Nucleus accumbens (tissue), 56 donors: ENCODE results near the gene TPM2.
A peak's percentile ranks its signal among the peaks of the same experiment; 100 is the strongest.

Experiments used
- DNase-seq, 56 donors: peaks; one replicate each; lab custom pipeline; 2025; lab: John Stamatoyannopoulos, UW

Gene TPM2

DNA sequence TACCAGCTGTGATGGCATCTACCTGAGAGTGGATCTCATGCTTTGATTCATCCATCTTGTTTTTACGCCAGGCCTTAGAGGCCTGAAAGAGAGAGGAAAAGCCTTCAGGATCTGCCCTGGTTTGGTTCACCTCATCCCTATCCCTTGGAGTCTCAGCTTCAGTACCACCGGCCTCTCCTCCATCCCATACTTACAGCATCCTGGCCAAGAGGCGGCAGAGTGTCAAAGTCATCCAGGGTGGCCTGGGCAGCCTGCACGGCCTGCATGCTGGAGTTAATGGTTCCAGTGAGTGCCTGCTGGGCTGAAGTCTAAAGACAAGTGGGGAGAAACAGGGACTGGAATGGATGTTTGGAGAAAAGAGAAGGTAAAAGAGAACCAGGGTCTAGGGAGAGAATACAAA, 29.8 kb upstream of the TPM2 start:
- no peak for DNase-seq

DNA sequence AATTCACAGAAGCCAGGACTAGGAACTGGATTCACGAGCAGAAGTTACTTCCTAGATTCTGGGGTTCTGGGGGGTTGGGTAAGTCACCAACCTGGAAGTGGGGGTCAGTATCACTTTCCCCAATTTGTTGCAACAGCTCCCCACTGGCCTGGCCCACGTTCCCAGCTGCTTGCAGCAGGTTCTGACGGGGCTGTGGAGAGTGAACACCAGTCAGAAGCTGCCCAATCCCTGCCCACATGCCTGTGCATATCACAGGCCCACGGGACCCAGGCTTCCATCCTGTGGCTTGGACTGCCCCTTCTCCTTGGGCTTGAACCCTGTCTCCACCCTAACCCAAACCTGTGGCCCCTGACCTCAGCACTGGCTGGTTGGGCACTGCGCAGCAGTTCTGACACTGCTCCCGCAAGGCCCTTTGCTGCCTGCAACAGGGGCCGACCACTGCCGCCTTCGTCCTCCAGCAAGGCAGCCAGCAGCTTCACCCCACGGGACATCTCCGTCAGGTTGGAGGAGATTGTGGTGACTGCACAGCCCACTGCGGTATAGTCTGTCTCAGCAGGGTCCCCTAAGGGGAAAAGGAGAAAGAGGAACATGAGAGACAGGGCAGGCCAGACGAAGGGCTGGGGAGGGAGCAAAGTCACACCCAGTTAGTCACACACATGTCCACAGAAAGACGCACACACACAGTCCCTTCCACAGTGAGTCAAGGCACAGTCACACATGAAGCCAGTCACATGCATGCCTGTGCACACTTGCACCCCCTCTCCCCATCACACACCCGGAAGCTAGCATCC, 29.2 kb upstream of the TPM2 start:
- no peak for DNase-seq

DNA sequence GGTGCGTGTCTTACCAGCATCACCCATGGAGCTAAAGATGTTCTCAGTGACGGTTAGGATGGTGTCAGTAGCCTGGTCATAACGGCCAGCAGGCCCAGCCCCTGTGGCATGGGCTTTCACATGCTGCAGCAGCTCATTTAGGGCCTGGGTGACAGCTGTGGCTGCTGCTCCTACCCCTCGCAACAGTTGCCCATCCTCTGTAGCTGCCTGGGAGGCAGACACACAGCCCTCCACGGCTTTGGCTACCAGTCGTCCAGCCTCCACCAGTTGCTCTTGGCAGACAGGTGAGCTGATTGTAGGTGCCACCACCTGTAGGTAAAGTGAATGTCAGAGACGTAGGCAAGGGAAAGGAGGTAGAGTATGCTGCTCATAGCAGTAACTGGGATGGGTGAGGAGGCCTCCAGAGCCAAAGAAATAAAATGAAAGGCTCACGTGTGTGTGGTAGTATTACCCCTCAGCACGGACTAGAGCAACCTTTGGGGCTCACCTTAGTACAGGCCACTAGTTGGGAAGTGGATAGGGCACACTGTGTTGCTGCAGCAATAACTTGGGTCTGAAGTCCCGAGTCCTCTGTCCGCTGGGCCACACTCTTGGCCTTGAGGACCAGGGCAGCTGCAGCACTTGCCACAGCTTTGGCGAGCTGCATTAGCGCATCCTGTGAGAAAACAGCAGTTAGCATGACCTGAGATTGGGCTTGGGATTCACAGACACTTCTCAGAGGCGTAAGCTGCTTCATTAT, 27.6 kb upstream of the TPM2 start:
- DNase-seq = no peak

GRCh38 chr9:35716230-35716629, 26.5 kb upstream of the TPM2 start:
- DNase-seq = peak in 1 of 56 donors; percentile 20

GRCh38 chr9:35714579-35715252, 25.0 kb upstream of the TPM2 start:
- DNase-seq = peak in 3 of 56 donors; percentile 2 to 16 (median 16)

GRCh38 chr9:35714123-35714522, 24.4 kb upstream of the TPM2 start:
- no peak for DNase-seq

DNA sequence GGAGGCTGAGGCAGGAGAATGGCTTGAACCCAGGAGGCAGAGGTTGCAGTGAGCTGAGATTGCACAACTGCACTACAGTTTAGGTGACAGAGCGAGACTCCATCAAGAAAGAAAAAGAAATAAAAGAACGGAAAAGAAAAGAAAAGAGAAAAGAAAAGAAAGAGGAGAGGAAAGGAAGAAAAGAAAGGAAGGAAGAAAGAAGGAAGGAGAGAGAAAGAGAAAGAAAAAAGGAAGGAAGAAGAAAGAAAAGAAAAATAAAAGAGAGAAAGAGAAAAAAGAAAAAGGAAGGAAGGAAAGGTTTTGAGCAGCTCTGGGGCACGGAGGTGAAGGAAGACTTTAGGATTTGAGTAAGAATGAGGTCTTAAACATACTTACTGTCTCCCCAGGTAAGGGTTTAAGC, 23.9 kb upstream of the TPM2 start:
- DNase-seq = no peak

- no peak for DNase-seq
Observed at GRCh38 chr9:35712762-35713400, 23.2 kb upstream of the TPM2 start.

- no peak for DNase-seq
Observed at GRCh38 chr9:35711501-35712428, 22.0 kb upstream of the TPM2 start.

DNA sequence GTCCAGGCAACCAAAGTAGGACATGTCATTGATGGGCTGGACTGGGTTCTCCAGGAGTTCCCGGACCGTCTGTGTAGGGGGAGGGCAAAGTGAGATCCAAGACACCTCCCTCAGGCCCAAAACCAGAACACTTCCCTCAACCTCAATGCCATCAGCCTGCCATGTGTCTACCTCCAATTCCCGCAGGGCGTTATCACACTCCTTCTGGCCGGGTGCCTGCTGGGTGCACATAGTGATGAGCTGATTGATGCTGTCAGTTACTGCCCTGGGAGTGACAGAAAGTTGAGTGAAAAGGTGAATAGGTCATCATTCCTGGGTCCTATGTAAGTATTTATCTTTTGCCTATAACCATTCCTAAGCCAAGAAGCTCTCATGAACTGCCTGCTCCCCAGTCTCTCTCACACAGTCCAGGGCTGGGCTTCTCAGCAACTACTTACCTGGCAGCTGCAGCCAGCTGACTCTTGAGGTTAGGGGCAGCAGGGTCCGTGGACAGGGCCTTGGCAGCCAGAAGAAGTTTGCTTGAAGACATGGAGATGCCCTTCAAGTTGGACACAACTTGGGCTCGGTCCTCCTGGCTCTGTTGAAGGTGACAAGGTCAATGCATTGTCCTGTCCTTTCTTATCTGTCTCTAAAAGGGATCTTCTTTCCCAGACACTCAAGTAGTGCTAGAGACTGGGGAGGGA, 21.2 kb upstream of the TPM2 start:
- DNase-seq = no peak

- no peak for DNase-seq
Observed at GRCh38 chr9:35708146-35708545, 18.4 kb upstream of the TPM2 start.

DNA sequence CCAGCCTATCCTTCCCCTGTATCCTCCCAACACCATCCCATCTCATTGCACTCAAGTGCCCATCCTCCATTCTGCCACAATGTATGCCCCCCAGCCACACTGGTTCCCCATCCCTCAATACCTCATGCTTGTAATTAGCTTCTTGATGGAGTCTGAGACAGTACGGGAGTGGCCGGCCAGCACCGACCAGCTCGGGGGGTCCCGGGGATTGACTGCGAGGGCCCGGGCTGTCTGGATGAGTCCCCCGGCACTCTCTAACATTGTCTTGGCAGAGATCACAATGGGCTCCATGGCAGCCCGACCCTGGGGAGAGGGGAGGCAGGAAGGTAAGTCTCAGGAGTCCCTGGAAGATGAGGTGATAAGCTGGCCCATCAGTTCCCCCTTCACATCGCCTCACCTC, 17.2 kb upstream of the TPM2 start:
- no peak for DNase-seq

GRCh38 chr9:35705836-35706430, 16.2 kb upstream of the TPM2 start:
- no peak for DNase-seq

DNA sequence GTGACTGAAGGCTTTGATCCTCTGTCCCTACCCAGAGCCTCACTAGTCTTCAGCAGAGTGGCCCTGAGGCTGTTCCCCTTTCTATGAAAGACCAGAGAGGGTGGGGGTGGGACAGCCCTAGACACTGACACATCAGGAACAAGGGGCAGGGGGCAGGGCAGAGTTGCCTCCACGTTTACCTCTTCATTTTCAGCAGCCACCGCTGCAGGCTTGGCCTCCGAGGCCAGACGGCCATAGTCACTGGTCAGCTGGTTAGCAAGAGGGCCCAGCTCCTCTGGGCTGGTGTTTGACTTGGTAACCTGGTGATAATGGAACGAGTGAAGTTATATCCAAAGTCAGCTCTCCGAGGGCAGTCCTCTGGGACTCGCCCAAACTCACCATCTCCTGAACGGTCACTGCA, 15.6 kb upstream of the TPM2 start:
- no peak for DNase-seq

- DNase-seq = no peak
Observed at GRCh38 chr9:35703906-35704672, 14.4 kb upstream of the TPM2 start.

DNA sequence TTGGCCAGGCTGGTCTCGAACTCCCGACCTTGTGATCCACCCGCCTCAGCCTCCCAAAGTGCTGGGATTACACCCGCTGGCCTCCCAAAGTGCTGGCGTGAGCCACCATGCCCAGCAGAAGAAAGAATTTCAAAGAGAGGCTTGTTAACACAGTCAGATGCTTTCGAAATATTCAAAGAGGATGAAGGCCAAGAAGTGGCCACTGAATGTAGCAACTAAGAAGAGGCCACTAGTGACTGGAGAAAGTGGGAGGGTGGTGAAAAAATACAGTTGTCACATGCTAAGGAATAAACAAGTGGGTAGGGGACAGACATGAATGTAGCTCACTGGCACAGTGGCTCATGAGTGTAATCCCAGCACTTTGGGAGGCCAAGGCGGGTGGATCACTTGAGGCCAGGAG, 13.0 kb upstream of the TPM2 start:
- no peak for DNase-seq

DNA sequence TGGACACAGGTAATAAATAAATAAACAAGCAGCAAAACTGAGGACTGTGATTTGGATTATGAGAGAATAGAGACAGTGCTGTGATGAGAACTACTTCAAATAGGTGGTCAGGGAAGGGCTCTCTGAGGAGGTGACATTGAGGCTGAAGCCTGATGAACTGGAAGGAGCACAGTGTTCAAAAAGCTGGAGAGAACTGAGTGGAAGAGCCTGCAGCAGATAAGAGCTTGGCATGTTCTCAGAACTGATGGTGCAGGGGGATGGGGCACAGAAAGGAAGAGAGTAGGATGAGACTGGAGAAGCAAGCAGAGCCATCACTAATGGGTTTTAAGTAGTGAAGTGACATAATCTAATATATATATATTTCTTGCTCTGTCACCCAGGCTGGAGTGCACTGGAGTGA, 11.2 kb upstream of the TPM2 start:
- DNase-seq = no peak

- DNase-seq = no peak
Observed at GRCh38 chr9:35700031-35700430, 10.3 kb upstream of the TPM2 start.
